Lower leg skin (tissue), 3 donors: ENCODE data around the gene OR56A1.

Experiments used
- POLR2A ChIP-seq, 2 donors: fragments of 450-650 bp; IDR thresholded peaks; one replicate each; pipeline ENCODE4 v1.6.1; 2016 to 2017; ENCODE audit warnings: antibody characterized with exemption in 2 of 2, mild to moderate bottlenecking in 1 of 2, moderate library complexity in 1 of 2
- TF ChIP-seq, protein P1 (sequence below), 3 donors: fragments of 450-650 bp; IDR thresholded peaks; one replicate each; pipeline ENCODE4 v1.5.1; 2016; ENCODE audit warnings: antibody characterized with exemption in 3 of 3, mild to moderate bottlenecking in 3 of 3, moderate library complexity in 2 of 3

DNA sequence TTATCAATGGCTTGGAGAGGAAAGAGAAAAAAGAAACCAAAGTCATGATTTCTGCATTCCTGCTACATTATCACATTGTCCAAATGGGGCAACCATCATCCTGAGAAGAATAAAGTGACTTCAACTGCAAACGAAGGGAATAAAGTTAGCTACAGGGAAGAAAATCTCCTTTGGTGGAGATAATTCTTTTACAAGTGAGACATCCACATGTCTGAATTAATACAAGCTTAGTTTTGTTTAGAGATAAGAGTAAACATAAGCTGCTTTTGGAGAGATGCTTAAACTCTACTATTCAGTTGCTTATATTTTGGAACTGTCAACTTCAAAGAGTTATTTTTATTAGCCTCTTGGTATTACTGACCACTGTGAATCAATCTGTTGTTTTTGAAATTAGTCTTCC, 43.7 kb downstream of the OR56A1 start, which contains the start of gene OR52L1:
- no peak for TF ChIP-seq POLR2A (IDR thresholded peaks at IDR 0.05)
- TF ChIP-seq, protein P1, sequence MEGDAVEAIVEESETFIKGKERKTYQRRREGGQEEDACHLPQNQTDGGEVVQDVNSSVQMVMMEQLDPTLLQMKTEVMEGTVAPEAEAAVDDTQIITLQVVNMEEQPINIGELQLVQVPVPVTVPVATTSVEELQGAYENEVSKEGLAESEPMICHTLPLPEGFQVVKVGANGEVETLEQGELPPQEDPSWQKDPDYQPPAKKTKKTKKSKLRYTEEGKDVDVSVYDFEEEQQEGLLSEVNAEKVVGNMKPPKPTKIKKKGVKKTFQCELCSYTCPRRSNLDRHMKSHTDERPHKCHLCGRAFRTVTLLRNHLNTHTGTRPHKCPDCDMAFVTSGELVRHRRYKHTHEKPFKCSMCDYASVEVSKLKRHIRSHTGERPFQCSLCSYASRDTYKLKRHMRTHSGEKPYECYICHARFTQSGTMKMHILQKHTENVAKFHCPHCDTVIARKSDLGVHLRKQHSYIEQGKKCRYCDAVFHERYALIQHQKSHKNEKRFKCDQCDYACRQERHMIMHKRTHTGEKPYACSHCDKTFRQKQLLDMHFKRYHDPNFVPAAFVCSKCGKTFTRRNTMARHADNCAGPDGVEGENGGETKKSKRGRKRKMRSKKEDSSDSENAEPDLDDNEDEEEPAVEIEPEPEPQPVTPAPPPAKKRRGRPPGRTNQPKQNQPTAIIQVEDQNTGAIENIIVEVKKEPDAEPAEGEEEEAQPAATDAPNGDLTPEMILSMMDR (IDR thresholded peaks at IDR 0.05) = no peak
